RWPE1 (cell line): ENCODE results near the gene DDX21.
"Not testable (repeated sequence)": the region's sequence is repeated elsewhere in the genome, so short reads cannot be mapped to it uniquely, and the experiment has no call there.

Source experiments
- CTCF ChIA-PET: fragments of 350-600 bp; sonication (Branson Sonifier 250); formaldehyde crosslinking; extraction: SDS; loops from one replicate; lab custom pipeline; 2021; lab: Yijun Ruan, JAX
- POLR2A ChIA-PET: fragments of 400-600 bp; formaldehyde crosslinking; extraction: SDS; loops from one replicate; lab custom pipeline; 2020; ENCODE audit warnings: antibody characterized with exemption; ENCODE audit not compliant: low non-redundant PET; lab: Yijun Ruan, JAX
- DNase-seq: peaks from one replicate; pipeline ENCODE4 v3.0.0; 2012; ENCODE audit warnings: low spot score
- H3K27ac ChIP-seq: fragments of 450-650 bp; 2 replicates; pipeline ENCODE4 v1.5.1; 2017
- CTCF ChIP-seq: fragments of 450-650 bp; conservative IDR thresholded peaks from 2 replicates; pipeline ENCODE4 v1.5.1; 2017; ENCODE audit warnings: low read depth, mild to moderate bottlenecking

Gene DDX21

GRCh38 chr10:69004821-69005220 lies 48.9 kb downstream of the DDX21 start:
- CTCF ChIA-PET, result interaction anchor here (0.6 to 2.6 kb wide), 14 partner anchors 9 to 404 kb away, joined by 3 to 44 read pairs (median 4); no protein-coding TSS in a partner anchor
- peak; percentile 42 for TF ChIP-seq CTCF
- POLR2A ChIA-PET, result interaction anchor here (0.6 kb wide), 1 partner anchor 105 kb away, joined by 3 read pairs; no protein-coding TSS in a partner anchor
- H3K27ac ChIP-seq, result no peak overlapping the region
- peak; percentile 34 for DNase-seq

- ChIA-PET POLR2A (no interaction called here), CTCF (interaction anchor here (0.6 to 2.6 kb wide), 5 partner anchors 12 to 387 kb away, joined by 3 to 44 read pairs (median 4); no protein-coding TSS in a partner anchor)
- DNase-seq, result no peak
- TF ChIP-seq CTCF, result no peak
- H3K27ac ChIP-seq, result no peak overlapping the region
Measured at GRCh38 chr10:69005704-69006485, 49.9 kb downstream of the DDX21 start.

- H3K27ac ChIP-seq, result no peak overlapping the region
- CTCF ChIA-PET, result interaction anchor here (0.6 to 1.0 kb wide), 2 partner anchors 86 to 144 kb away, joined by 4 to 5 read pairs; no protein-coding TSS in a partner anchor
- POLR2A ChIA-PET, result no interaction called here
Measured at GRCh38 chr10:69007260-69007659, 51.3 kb downstream of the DDX21 start.

GRCh38 chr10:69009360-69009759 lies 53.4 kb downstream of the DDX21 start:
- POLR2A ChIA-PET, result no interaction called here

More at GRCh38 chr10:69007260-69007659, 51.3 kb downstream of the DDX21 start:
- TF ChIP-seq CTCF, result no peak
- no peak for DNase-seq

GRCh38 chr10:69010151-69010640 lies 54.2 kb downstream of the DDX21 start:
- no peak for TF ChIP-seq CTCF
- POLR2A ChIA-PET, result no interaction called here
- CTCF ChIA-PET, result no interaction called here

More at GRCh38 chr10:69009360-69009759, 53.4 kb downstream of the DDX21 start:
- no peak for DNase-seq
- H3K27ac ChIP-seq, result no peak overlapping the region
- CTCF ChIA-PET, result interaction anchor here (1.0 to 1.1 kb wide), 2 partner anchors 11 to 85 kb away, joined by 3 read pairs; no protein-coding TSS in a partner anchor
- TF ChIP-seq CTCF, result no peak

GRCh38 chr10:69012778-69013177 lies 56.8 kb downstream of the DDX21 start:
- POLR2A ChIA-PET, DNase-seq, H3K27ac ChIP-seq, CTCF ChIA-PET: not testable (repeated sequence)

More at GRCh38 chr10:69010151-69010640, 54.2 kb downstream of the DDX21 start:
- H3K27ac ChIP-seq, result no peak overlapping the region
- no peak for DNase-seq
